ENCODE results near the gene WEE1.
"Not testable (repeated sequence)": the region's sequence is repeated elsewhere in the genome, so short reads cannot be mapped to it uniquely, and the experiment has no call there.

The WEE1 gene

GRCh38 chr11:9596926-9597464 is 23.5 kb downstream of the WEE1 start:
- DNase-seq (ENCODE audit: low read depth), result no peak

- no peak for DNase-seq (ENCODE audit: low read depth)
These were observed 26.7 kb downstream of the WEE1 start for GRCh38 chr11:9600166-9600565.

- DNase-seq (ENCODE audit: low read depth), result no peak
These were observed 27.2 kb downstream of the WEE1 start for GRCh38 chr11:9600644-9601036.

- DNase-seq (ENCODE audit: low read depth), result peak; percentile 65
These were observed 27.8 kb downstream of the WEE1 start for GRCh38 chr11:9601037-9601875.

GRCh38 chr11:9601876-9602199 is 28.4 kb downstream of the WEE1 start:
- DNase-seq (ENCODE audit: low read depth), result no peak

- not testable (repeated sequence) for DNase-seq (ENCODE audit: low read depth)
These were observed 29.7 kb downstream of the WEE1 start for GRCh38 chr11:9603214-9603613.

- no peak for DNase-seq (ENCODE audit: low read depth)
These were observed 30.7 kb downstream of the WEE1 start for GRCh38 chr11:9604134-9604533.

GRCh38 chr11:9605742-9606141 is 32.3 kb downstream of the WEE1 start:
- peak; percentile 62 for DNase-seq (ENCODE audit: low read depth)

GRCh38 chr11:9606809-9607510 is 33.5 kb downstream of the WEE1 start:
- no peak for DNase-seq (ENCODE audit: low read depth)

GRCh38 chr11:9607511-9607899 is 34.0 kb downstream of the WEE1 start:
- DNase-seq (ENCODE audit: low read depth), result no peak

- no peak for DNase-seq (ENCODE audit: low read depth)
These were observed 35.7 kb downstream of the WEE1 start for GRCh38 chr11:9609002-9609759.

- DNase-seq (ENCODE audit: low read depth), result no peak
These were observed 36.4 kb downstream of the WEE1 start for GRCh38 chr11:9609841-9610240.

GRCh38 chr11:9613118-9613829 is 39.8 kb downstream of the WEE1 start:
- DNase-seq (ENCODE audit: low read depth), result peak; percentile 72

GRCh38 chr11:9613830-9614762 is 40.6 kb downstream of the WEE1 start:
- peak; percentile 91 for DNase-seq (ENCODE audit: low read depth)

- DNase-seq (ENCODE audit: low read depth), result no peak
These were observed 41.6 kb downstream of the WEE1 start for GRCh38 chr11:9615031-9615451.

GRCh38 chr11:9616042-9616675 is 42.7 kb downstream of the WEE1 start:
- DNase-seq (ENCODE audit: low read depth), result no peak

- no peak for DNase-seq (ENCODE audit: low read depth)
These were observed 43.4 kb downstream of the WEE1 start for GRCh38 chr11:9616858-9617257.

- no peak for DNase-seq (ENCODE audit: low read depth)
These were observed 44.5 kb downstream of the WEE1 start for GRCh38 chr11:9617940-9618339.

GRCh38 chr11:9619004-9619403 is 45.5 kb downstream of the WEE1 start:
- DNase-seq (ENCODE audit: low read depth), result no peak

- no peak for DNase-seq (ENCODE audit: low read depth)
These were observed 46.5 kb downstream of the WEE1 start for GRCh38 chr11:9619971-9620370.
